Keratinocyte (primary cell): ENCODE results near the gene LRFN5. TPM values are rescaled to one million over a fixed set of nuclear protein-coding genes. Genes with fewer than 3 reads are reported as not detected.

Experiments
- DNase-seq: peaks from one replicate; pipeline ENCODE4 v3.0.0-alpha.2; 2011; ENCODE audit warnings: low read depth, missing footprints, low spot score
- FAIRE-seq: peaks from 2 replicates; lab custom pipeline; 2011; peaks lifted over from hg19 to GRCh38; lab: Jason Lieb, UNC
- H2AFZ ChIP-seq: 2 replicates; pipeline ENCODE4 v1.6.0; 2012; ENCODE audit warnings: low read length, control low read depth, inconsistent platforms; ENCODE audit not compliant: control insufficient read depth
- H3K27ac ChIP-seq: 2 replicates; pipeline ENCODE4 v1.5.1; 2011; ENCODE audit warnings: low read length; ENCODE audit not compliant: control insufficient read depth, insufficient read depth
- H3K27me3 ChIP-seq: 3 replicates; pipeline ENCODE4 v1.6.0; 2011; ENCODE audit warnings: low read length; ENCODE audit not compliant: control insufficient read depth, insufficient read depth; ENCODE audit errors: extremely low read depth
- H3K36me3 ChIP-seq, 2 experiments: 2 replicates in 1 of 2; 3 replicates in 1 of 2; pipeline ENCODE4 v1.5.1; 2011; ENCODE audit warnings: low read length in 2 of 2, mild to moderate bottlenecking in 1 of 2; ENCODE audit not compliant: control insufficient read depth in 2 of 2, insufficient read depth in 2 of 2; ENCODE audit errors: extremely low read depth in 1 of 2
- H3K4me1 ChIP-seq: 3 replicates; pipeline ENCODE4 v1.5.1; 2011; ENCODE audit warnings: low read length; ENCODE audit not compliant: control insufficient read depth, insufficient read depth; ENCODE audit errors: extremely low read depth
- H3K4me2 ChIP-seq: 3 replicates; pipeline ENCODE4 v1.6.0; 2011; ENCODE audit warnings: low read depth, low read length; ENCODE audit not compliant: control insufficient read depth, insufficient read depth; ENCODE audit errors: extremely low read depth
- H3K4me3 ChIP-seq, 3 experiments: fragments of 200-600 bp in 1 of 3; sonication (generic) in 1 of 3; 2 replicates in 2 of 3; 3 replicates in 1 of 3; pipeline ENCODE4 v1.5.1; 2011 to 2016; ENCODE audit warnings: low read length in 3 of 3, mild to moderate bottlenecking in 3 of 3, control low read depth in 2 of 3, inconsistent platforms in 1 of 3, low read depth in 1 of 3, mixed read lengths in 1 of 3, mixed run types in 1 of 3, moderate library complexity in 1 of 3; ENCODE audit not compliant: control insufficient read depth in 2 of 3, insufficient read depth in 2 of 3; ENCODE audit errors: extremely low read depth in 1 of 3
- H3K79me2 ChIP-seq: 2 replicates; pipeline ENCODE4 v1.6.0; 2012; ENCODE audit warnings: low read length; ENCODE audit not compliant: control insufficient read depth, insufficient read depth
- H3K9ac ChIP-seq: 3 replicates; pipeline ENCODE4 v1.6.0; 2011; ENCODE audit warnings: low read length; ENCODE audit not compliant: control insufficient read depth, insufficient read depth; ENCODE audit errors: extremely low read depth
- H3K9me1 ChIP-seq: 3 replicates; pipeline ENCODE4 v1.6.0; 2011; ENCODE audit warnings: low read length; ENCODE audit not compliant: control insufficient read depth, insufficient read depth; ENCODE audit errors: extremely low read depth
- H3K9me3 ChIP-seq: 2 replicates; pipeline ENCODE4 v1.5.1; 2012; ENCODE audit warnings: low read depth, low read length; ENCODE audit not compliant: control insufficient read depth
- H4K20me1 ChIP-seq: 3 replicates; pipeline ENCODE4 v1.6.0; 2011; ENCODE audit warnings: low read length; ENCODE audit not compliant: control insufficient read depth, insufficient read depth; ENCODE audit errors: extremely low read depth
- EZH2 ChIP-seq: IDR thresholded peaks from one replicate; pipeline ENCODE4 v1.6.1; 2012; ENCODE audit warnings: inconsistent platforms, mild to moderate bottlenecking, low read length, moderate library complexity
- dilution Hi-C: fragments of 300-500 bp; cut with MboI; formaldehyde crosslinking; loops from one replicate; pipeline ENCODE4 v1.7.0; 2020; ENCODE audit warnings: low sequenced_read_pairs; ENCODE audit not compliant: extremely low pct_ligation_motif_present
- polyA plus RNA-seq, 5 experiments: library from polyadenylated mRNA; depleted of rRNA in 3 of 5; stranded (reverse) in 3 of 5; stranded (forward) in 1 of 5; unstranded in 1 of 5; fragments of >200 nt; gene quantifications; 1 replicate in 1 of 5; 2 replicates in 3 of 5; 3 replicates in 1 of 5; pipeline versions ENCODE4 v1.2.1 to v1.2.3, GENCODE V29; 2011 to 2012; ENCODE audit warnings: missing spikeins in 2 of 5, low read depth in 1 of 5, low replicate concordance in 1 of 5
- TF ChIP-seq, protein P1 (sequence below), 3 experiments: IDR thresholded peaks in 1 of 3; conservative IDR thresholded peaks in 1 of 3; optimal IDR thresholded peaks in 1 of 3; 2 replicates in 2 of 3; 3 replicates in 1 of 3; pipeline versions ENCODE3 to v1.5.1; 2011; ENCODE audit warnings: low read length in 3 of 3, mild to moderate bottlenecking in 3 of 3, moderate library complexity in 2 of 3, control low read depth in 1 of 3, inconsistent platforms in 1 of 3; ENCODE audit not compliant: insufficient read depth in 2 of 3; ENCODE audit errors: extremely low read depth in 1 of 3

Gene LRFN5
- polyA plus RNA-seq, 1 donor (not counting 4 experiments of a cell fraction or from before 2014, with no cell fraction given): not detected

DNA sequence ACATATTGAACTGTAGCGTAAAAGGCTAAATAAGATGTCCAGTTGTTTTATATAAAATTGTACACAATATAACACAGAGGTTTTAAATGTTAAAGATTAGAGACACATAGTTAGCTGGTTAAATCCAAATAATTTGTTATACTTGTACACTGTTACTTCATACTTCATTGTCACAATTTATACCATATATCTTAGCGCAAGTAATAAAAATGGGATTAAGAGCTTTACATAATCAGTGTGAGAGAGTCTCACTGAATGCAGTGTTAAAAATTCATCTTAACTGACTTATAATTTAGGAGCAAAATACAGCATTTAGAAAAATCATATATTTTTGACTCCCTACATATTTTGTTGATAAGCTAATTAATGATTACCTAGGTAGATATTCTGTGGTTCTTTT lies 36.1 kb downstream of the LRFN5 start:
- Histone ChIP-seq H2AFZ (no peak overlapping the region), H4K20me1 (no peaks in the 10 kb centered on the region), H3K27ac (no peak overlapping the region), H3K4me2 (no peak overlapping the region), H3K79me2 (no peaks in the 10 kb centered on the region), H3K36me3 (no peaks in the 10 kb centered on the region), H3K9me3 (no peaks in the 10 kb centered on the region), H3K4me3 (no peak overlapping the region), H3K9me1 (no peaks in the 10 kb centered on the region), H3K9ac (no peak overlapping the region), H3K4me1 (no peaks in the 10 kb centered on the region), H3K27me3 (no peaks in the 10 kb centered on the region)
- TF ChIP-seq, protein P1, sequence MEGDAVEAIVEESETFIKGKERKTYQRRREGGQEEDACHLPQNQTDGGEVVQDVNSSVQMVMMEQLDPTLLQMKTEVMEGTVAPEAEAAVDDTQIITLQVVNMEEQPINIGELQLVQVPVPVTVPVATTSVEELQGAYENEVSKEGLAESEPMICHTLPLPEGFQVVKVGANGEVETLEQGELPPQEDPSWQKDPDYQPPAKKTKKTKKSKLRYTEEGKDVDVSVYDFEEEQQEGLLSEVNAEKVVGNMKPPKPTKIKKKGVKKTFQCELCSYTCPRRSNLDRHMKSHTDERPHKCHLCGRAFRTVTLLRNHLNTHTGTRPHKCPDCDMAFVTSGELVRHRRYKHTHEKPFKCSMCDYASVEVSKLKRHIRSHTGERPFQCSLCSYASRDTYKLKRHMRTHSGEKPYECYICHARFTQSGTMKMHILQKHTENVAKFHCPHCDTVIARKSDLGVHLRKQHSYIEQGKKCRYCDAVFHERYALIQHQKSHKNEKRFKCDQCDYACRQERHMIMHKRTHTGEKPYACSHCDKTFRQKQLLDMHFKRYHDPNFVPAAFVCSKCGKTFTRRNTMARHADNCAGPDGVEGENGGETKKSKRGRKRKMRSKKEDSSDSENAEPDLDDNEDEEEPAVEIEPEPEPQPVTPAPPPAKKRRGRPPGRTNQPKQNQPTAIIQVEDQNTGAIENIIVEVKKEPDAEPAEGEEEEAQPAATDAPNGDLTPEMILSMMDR (optimal IDR thresholded peaks at IDR 0.05 in 1 of 3, IDR thresholded peaks at IDR 0.05 in 1 of 3, conservative IDR thresholded peaks at IDR 0.05 in 1 of 3; ENCODE audit: extremely low read depth in 1 of 3, insufficient read depth in 2 of 3, low read length in 3 of 3): no peak
- TF ChIP-seq EZH2: no peak
- FAIRE-seq (no peak), DNase-seq (no peak)
- dilution Hi-C loops: no loop called here

DNA sequence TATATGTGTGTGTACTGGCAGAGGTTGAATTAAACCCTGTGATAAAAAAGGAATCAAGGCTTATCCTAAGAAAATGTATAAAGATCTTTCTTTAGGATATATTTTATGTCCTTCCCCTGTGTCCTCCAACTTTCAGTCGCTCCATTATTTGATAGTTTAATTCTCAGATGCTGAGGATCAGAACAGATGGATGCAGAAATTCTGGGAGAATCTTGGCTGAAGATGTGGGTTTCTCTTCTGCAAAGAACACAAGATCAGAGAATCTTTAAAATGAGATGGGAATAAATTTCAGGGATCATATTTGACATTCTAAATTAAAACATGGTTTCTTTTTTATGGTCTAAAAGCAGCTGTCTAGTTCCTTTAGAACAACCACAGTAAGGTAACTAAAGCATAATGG lies 37.9 kb downstream of the LRFN5 start:
- Histone ChIP-seq H3K27me3 (no peaks in the 10 kb centered on the region), H3K9me3 (no peaks in the 10 kb centered on the region), H4K20me1 (no peaks in the 10 kb centered on the region), H3K27ac (no peak overlapping the region), H3K4me1 (no peaks in the 10 kb centered on the region), H2AFZ (no peak overlapping the region), H3K9ac (no peak overlapping the region), H3K4me2 (no peak overlapping the region), H3K4me3 (no peak overlapping the region), H3K36me3 (no peaks in the 10 kb centered on the region), H3K79me2 (no peaks in the 10 kb centered on the region), H3K9me1 (no peaks in the 10 kb centered on the region)
- DNase-seq: no peak
- FAIRE-seq: no peak
- TF ChIP-seq, protein P1 (optimal IDR thresholded peaks at IDR 0.05 in 1 of 3, IDR thresholded peaks at IDR 0.05 in 1 of 3, conservative IDR thresholded peaks at IDR 0.05 in 1 of 3; ENCODE audit: extremely low read depth in 1 of 3, insufficient read depth in 2 of 3, low read length in 3 of 3): no peak
- TF ChIP-seq EZH2: no peak
- dilution Hi-C loops: no loop called here
